Caco-2 (cell line): ENCODE measurements around the gene PAQR7. TPM values are rescaled to one million over a fixed set of nuclear protein-coding genes. Genes with fewer than 3 reads are reported as not detected.

Source experiments
- BruUV-seq: library from RNA; stranded (reverse); fragments of 400-500 nt; replicated peaks from 2 replicates; lab custom pipeline; 2021; lab: Mats Ljungman, UMichigan
- CTCF ChIA-PET: fragments of 300-600 bp; sonication (Branson Sonifier 250); formaldehyde crosslinking; loops from one replicate; lab custom pipeline; 2022; ENCODE audit warnings: antibody characterized with exemption; lab: Charles Lee
- POLR2A ChIA-PET: fragments of 300-600 bp; sonication (Branson Sonifier 250); formaldehyde crosslinking; loops from one replicate; lab custom pipeline; 2022; ENCODE audit warnings: antibody characterized with exemption; lab: Charles Lee
- DNase-seq, 2 experiments: peaks; one replicate each; pipeline versions ENCODE4 v3.0.0 to v3.0.0-alpha.2; 2020 to 2022
- H3K27me3 ChIP-seq: replicated peaks from 2 replicates; pipeline ENCODE4 v1.6.0; 2011; ENCODE audit warnings: low read length; ENCODE audit not compliant: control insufficient read depth, insufficient read depth
- H3K36me3 ChIP-seq: 2 replicates; pipeline ENCODE4 v1.5.1; 2011; ENCODE audit warnings: low read length; ENCODE audit not compliant: control insufficient read depth, insufficient read depth
- H3K4me1 ChIP-seq: fragments of 250-450 bp; sonication (Bioruptor Pico); 2 replicates; pipeline ENCODE4 v1.5.1; 2020; ENCODE audit warnings: mild to moderate bottlenecking
- H3K4me3 ChIP-seq: 2 replicates; pipeline ENCODE4 v1.5.1; 2011; ENCODE audit warnings: low read depth, mild to moderate bottlenecking, control low read depth, low read length
- H3K9me3 ChIP-seq: fragments of 250-450 bp; sonication (Bioruptor Pico); 2 replicates; pipeline ENCODE4 v1.5.1; 2020; ENCODE audit warnings: mild to moderate bottlenecking, moderate library complexity
- H3K27ac Mint-ChIP-seq: one replicate; pipeline ENCODE4 v1.8.0; 2022; ENCODE audit warnings: mixed read lengths; ENCODE audit not compliant: unreplicated experiment
- H3K27me3 Mint-ChIP-seq: one replicate; pipeline ENCODE4 v1.8.0; 2022; ENCODE audit warnings: mixed read lengths; ENCODE audit not compliant: insufficient read depth, unreplicated experiment
- H3K36me3 Mint-ChIP-seq: one replicate; pipeline ENCODE4 v1.8.0; 2022; ENCODE audit warnings: mild to moderate bottlenecking, mixed read lengths; ENCODE audit not compliant: insufficient read depth, unreplicated experiment
- H3K4me1 Mint-ChIP-seq: one replicate; pipeline ENCODE4 v1.8.0; 2022; ENCODE audit warnings: low read depth, mixed read lengths; ENCODE audit not compliant: unreplicated experiment
- H3K4me3 Mint-ChIP-seq: one replicate; pipeline ENCODE4 v1.8.0; 2022; ENCODE audit warnings: mild to moderate bottlenecking, moderate library complexity, mixed read lengths; ENCODE audit not compliant: unreplicated experiment
- H3K9me3 Mint-ChIP-seq: one replicate; pipeline ENCODE4 v1.8.0; 2022; ENCODE audit warnings: mixed read lengths; ENCODE audit not compliant: unreplicated experiment
- CTCF ChIP-seq, 2 experiments: fragments of 200-600 bp in 1 of 2; IDR thresholded peaks; 1 replicate in 1 of 2; 2 replicates in 1 of 2; pipeline versions ENCODE4 v1.5.1 to v1.8.0; 2011 to 2022; ENCODE audit warnings: antibody characterized with exemption in 1 of 2, control low read depth in 1 of 2, inconsistent platforms in 1 of 2, low read depth in 1 of 2, low read length in 1 of 2, mild to moderate bottlenecking in 1 of 2, moderate library complexity in 1 of 2; ENCODE audit not compliant: insufficient read depth in 1 of 2, severe bottlenecking in 1 of 2, unreplicated experiment in 1 of 2
- intact Hi-C: fragments of 100-400 bp; cut with micrococcal nuclease; formaldehyde crosslinking; loops from one replicate; pipeline ENCODE4 v1.10.0; 2022; ENCODE audit not compliant: unreplicated experiment
- total RNA-seq: library from RNA; stranded (reverse); gene quantifications from 2 replicates; pipeline ENCODE4 v1.2.3, GENCODE V29; 2022

The PAQR7 gene
- total RNA-seq, 1 experiment from 2014 or later, result 22.3 TPM

- Histone ChIP-seq H3K27me3 (no peaks in the 10 kb centered on the region), H3K36me3 (no peaks in the 10 kb centered on the region), H3K4me3 (no peak overlapping the region), H3K9me3 (no peaks in the 10 kb centered on the region), H3K4me1 (peaks cover 35% of the 10 kb centered on the region)
- ChIA-PET POLR2A (no interaction called here), CTCF (interaction anchor here (0.6 kb wide), 1 partner anchor 40 kb away, joined by 3 read pairs; no protein-coding TSS in a partner anchor)
- H3K36me3 Mint-ChIP-seq, result no peaks in the 10 kb centered on the region
- intact Hi-C loops, result no loop called here
- BruUV-seq, result no TSS peak
- peaks cover 22% of the 10 kb centered on the region for H3K4me1 Mint-ChIP-seq
- H3K4me3 Mint-ChIP-seq, result no peak overlapping the region
- TF ChIP-seq CTCF (IDR thresholded peaks at IDR 0.05; ENCODE audit: insufficient read depth in 1 of 2, low read depth in 1 of 2, low read length in 1 of 2, severe bottlenecking in 1 of 2, unreplicated experiment in 1 of 2), result no peak
- no peak for DNase-seq
- H3K9me3 Mint-ChIP-seq, result no peaks in the 10 kb centered on the region
- H3K27me3 Mint-ChIP-seq, result no peaks in the 10 kb centered on the region
- H3K27ac Mint-ChIP-seq, result no peak overlapping the region
These were observed 1.6 kb upstream of the PAQR7 start for GRCh38 chr1:25877155-25877554.

GRCh38 chr1:25876693-25877077 is 1.2 kb upstream of the PAQR7 start:
- no TSS peak for BruUV-seq
- intact Hi-C loops, result no loop called here
- peaks cover 22% of the 10 kb centered on the region for H3K4me1 Mint-ChIP-seq
- Histone ChIP-seq H3K27me3 (no peaks in the 10 kb centered on the region), H3K4me3 (no peak overlapping the region), H3K4me1 (peaks cover 35% of the 10 kb centered on the region), H3K9me3 (no peaks in the 10 kb centered on the region), H3K36me3 (no peaks in the 10 kb centered on the region)
- H3K36me3 Mint-ChIP-seq, result no peaks in the 10 kb centered on the region
- H3K9me3 Mint-ChIP-seq, result no peaks in the 10 kb centered on the region
- CTCF ChIA-PET, result interaction anchor here (0.6 to 3.4 kb wide), 3 partner anchors 19 to 136 kb away, joined by 3 to 25 read pairs (median 6); no protein-coding TSS in a partner anchor
- H3K27me3 Mint-ChIP-seq, result no peaks in the 10 kb centered on the region
- DNase-seq, result no peak
- POLR2A ChIA-PET, result no interaction called here
- peak overlapping the region; percentile 99 for H3K4me3 Mint-ChIP-seq
- H3K27ac Mint-ChIP-seq, result peak overlapping the region; percentile 93
- no peak for TF ChIP-seq CTCF (IDR thresholded peaks at IDR 0.05; ENCODE audit: insufficient read depth in 1 of 2, low read depth in 1 of 2, low read length in 1 of 2, severe bottlenecking in 1 of 2, unreplicated experiment in 1 of 2)

- intact Hi-C loops, result loop anchor here (2.0 kb wide), 2 partner anchors 15 to 17 kb away; partner anchors contain the start of gene AUNIP
- Histone ChIP-seq H3K27me3 (no peaks in the 10 kb centered on the region), H3K4me1 (peaks cover 35% of the 10 kb centered on the region), H3K9me3 (no peaks in the 10 kb centered on the region), H3K36me3 (no peaks in the 10 kb centered on the region), H3K4me3 (peak overlapping the region; percentile 40)
- CTCF ChIA-PET, result interaction anchor here (1.1 to 3.4 kb wide), 8 partner anchors 14 to 541 kb away, joined by 3 to 25 read pairs (median 6); partner anchors contain the start of genes MTFR1L and PAFAH2
- Mint-ChIP-seq H3K27me3 (no peaks in the 10 kb centered on the region), H3K9me3 (no peaks in the 10 kb centered on the region), H3K36me3 (no peaks in the 10 kb centered on the region), H3K27ac (peak overlapping the region; percentile 93), H3K4me1 (peaks cover 22% of the 10 kb centered on the region), H3K4me3 (peak overlapping the region; percentile 99)
- BruUV-seq, result TSS peak; percentile 80
- no peak for TF ChIP-seq CTCF (IDR thresholded peaks at IDR 0.05; ENCODE audit: insufficient read depth in 1 of 2, low read depth in 1 of 2, low read length in 1 of 2, severe bottlenecking in 1 of 2, unreplicated experiment in 1 of 2)
- POLR2A ChIA-PET, result interaction anchor here (1.4 to 1.7 kb wide), 5 partner anchors 14 to 121 kb away, joined by 3 to 14 read pairs (median 9); partner anchors contain the start of gene PAFAH2
- no peak for DNase-seq
These were observed 566 bp upstream of the PAQR7 start for GRCh38 chr1:25875856-25876692.
